NCI-H526 (cell line): ENCODE results near the gene SH3BGR.
A peak's percentile ranks its signal among the peaks of the same experiment; 100 is the strongest.

Experiments
- DNase-seq, 2 experiments: peaks; one replicate each; lab custom pipeline; 2025; lab: John Stamatoyannopoulos, UW

Gene SH3BGR

GRCh38 chr21:39546522-39546921 lies 94.8 kb downstream of the SH3BGR start:
- DNase-seq, result no peak

DNA sequence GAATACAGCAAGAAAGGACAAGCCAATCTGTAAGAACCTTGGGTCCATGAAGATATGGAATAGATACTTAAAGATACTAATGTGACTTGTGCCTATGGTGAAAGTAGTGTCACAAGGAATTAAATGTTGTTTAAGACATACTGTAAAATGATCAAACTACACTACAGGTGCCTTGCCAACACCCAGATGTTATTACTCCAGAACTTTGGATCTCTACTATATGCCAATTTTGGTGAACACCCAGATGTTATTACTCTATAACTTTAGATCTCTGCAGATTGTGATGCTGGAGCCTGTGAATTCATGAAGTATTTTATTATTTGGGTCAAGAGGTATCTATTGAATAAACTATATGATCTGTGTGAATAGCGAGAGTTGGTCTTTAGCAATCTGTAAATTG lies 101.1 kb downstream of the SH3BGR start:
- no peak for DNase-seq

GRCh38 chr21:39553331-39553730 lies 101.6 kb downstream of the SH3BGR start:
- no peak for DNase-seq

GRCh38 chr21:39555911-39556590 lies 104.3 kb downstream of the SH3BGR start:
- DNase-seq, result no peak

GRCh38 chr21:39559511-39559910 lies 107.7 kb downstream of the SH3BGR start:
- no peak for DNase-seq

DNA sequence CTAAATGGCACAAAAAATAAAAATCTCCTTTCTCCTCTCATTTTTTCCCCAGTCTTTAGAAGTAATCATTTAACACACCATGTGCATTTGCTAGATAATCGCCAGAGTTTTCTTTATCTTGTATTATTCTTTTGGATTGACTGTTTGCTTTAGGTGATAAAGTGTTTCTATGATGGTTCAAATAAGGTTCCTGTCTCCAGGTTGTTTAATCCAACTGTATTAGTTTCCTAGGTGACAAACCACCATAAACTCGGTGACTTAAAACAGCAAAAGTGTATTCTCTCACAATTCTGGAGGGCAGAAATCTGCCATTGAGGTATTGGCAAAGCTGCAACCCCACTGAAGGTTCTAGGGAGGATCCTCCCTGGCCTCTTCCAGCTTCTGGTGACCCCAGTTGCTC lies 109.4 kb downstream of the SH3BGR start:
- DNase-seq, result no peak

DNA sequence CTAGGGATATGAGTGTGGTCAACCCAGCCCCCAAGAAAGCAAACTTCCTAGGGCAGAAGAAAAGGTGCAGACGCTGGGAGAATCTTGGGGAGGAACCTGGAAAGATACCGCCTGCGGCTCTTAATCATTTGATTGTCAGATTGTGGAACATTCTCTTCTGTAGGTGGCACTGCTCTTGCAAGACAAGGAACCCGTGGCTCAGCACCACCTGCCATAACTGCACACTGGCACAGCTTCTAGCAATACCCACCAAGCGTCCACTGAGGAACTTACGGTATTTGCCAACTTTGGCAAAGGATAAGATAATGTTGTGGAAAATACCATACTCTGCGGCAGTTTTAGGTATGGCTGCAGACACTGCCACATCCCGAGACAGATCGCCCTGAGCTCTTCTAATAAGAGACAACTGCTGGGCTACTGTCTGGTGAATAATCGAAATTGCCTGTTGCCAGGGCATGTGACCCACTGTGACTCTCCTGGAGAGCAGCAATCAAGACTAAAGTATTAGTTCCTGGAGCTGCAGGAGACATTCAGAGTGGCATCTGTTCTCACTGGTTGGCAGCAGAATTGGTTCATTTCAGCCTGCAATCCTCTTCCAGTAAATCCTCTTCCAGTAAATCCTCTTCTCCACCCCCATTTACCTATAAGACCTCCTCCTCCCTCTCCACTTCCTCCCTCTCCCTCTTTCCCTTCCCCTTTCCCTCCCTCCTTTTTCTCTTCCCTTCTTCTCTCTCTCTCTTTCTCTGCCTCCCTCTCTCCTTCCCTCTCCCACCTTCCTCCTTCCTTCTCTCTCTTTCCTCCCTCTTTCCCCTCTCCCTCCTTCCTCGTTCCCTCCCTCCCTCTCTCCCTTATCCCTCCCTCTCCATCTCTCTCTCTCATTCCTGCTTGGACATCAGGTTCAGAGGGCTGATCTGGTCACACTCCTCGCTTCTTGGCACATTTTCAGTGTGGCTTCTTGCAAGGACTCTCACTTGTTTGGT lies 111.3 kb downstream of the SH3BGR start:
- DNase-seq, result no peak

- peak; percentile 39 to 61 for DNase-seq
Observed at GRCh38 chr21:39564200-39564599, 112.4 kb downstream of the SH3BGR start.
